Hematopoietic multipotent progenitor cell treated with erythropoietin and hydrocortisone succinate and interleukin-3 and kit ligand, for 15 days (in vitro differentiated cells): ENCODE results near the gene SPEG.

Source experiments
- DNase-seq: peaks from one replicate; pipeline ENCODE4 v3.0.0-alpha.2; 2015; ENCODE audit warnings: low spot score

The SPEG gene

GRCh38 chr2:219533930-219534661 is 99.5 kb downstream of the SPEG start:
- no peak for DNase-seq

- DNase-seq: no peak
Measured at GRCh38 chr2:219536425-219536824, 101.8 kb downstream of the SPEG start.

GRCh38 chr2:219536967-219537366 is 102.3 kb downstream of the SPEG start:
- no peak for DNase-seq

- no peak for DNase-seq
Measured at GRCh38 chr2:219537657-219538488, 103.2 kb downstream of the SPEG start.

- DNase-seq: no peak
Measured at GRCh38 chr2:219538504-219538951, 103.9 kb downstream of the SPEG start.

GRCh38 chr2:219538956-219539788 is 104.5 kb downstream of the SPEG start:
- no peak for DNase-seq

- DNase-seq: no peak
Measured at GRCh38 chr2:219539926-219540678, 105.5 kb downstream of the SPEG start.

GRCh38 chr2:219540784-219541504 is 106.3 kb downstream of the SPEG start:
- DNase-seq: no peak

- peak; percentile 71 for DNase-seq
Measured at GRCh38 chr2:219541611-219542180, 107.1 kb downstream of the SPEG start.

- DNase-seq: no peak
Measured at GRCh38 chr2:219542931-219543595, 108.4 kb downstream of the SPEG start.

- DNase-seq: peak; percentile 72
Measured at GRCh38 chr2:219543596-219544358, 109.1 kb downstream of the SPEG start, which contains the start of the genes CHPF and TMEM198. Gene CHPF (minus strand): TSS chr2:219543809. CDS start chr2:219543538, 271 bp downstream. Gene TMEM198 (plus strand): TSS chr2:219544028. CDS start chr2:219544728, 700 bp downstream.

- no peak for DNase-seq
Measured at GRCh38 chr2:219544567-219544966, 109.9 kb downstream of the SPEG start.

- no peak for DNase-seq
Measured at GRCh38 chr2:219545295-219545942, 110.8 kb downstream of the SPEG start.

- no peak for DNase-seq
Measured at GRCh38 chr2:219545943-219546352, 111.3 kb downstream of the SPEG start.

- DNase-seq: no peak
Measured at GRCh38 chr2:219547621-219548020, 113.0 kb downstream of the SPEG start.
